Fibroblast of peridontal ligament (primary cell): Measurements from ENCODE around the gene LCOR.
"Not testable (repeated sequence)": the region's sequence is repeated elsewhere in the genome, so short reads cannot be mapped to it uniquely, and the experiment has no call there.

Experiments used
- DNase-seq: peaks from one replicate; pipeline ENCODE4 v3.0.0-alpha.2; 2010; ENCODE audit errors: extremely low read depth

Gene LCOR

DNA sequence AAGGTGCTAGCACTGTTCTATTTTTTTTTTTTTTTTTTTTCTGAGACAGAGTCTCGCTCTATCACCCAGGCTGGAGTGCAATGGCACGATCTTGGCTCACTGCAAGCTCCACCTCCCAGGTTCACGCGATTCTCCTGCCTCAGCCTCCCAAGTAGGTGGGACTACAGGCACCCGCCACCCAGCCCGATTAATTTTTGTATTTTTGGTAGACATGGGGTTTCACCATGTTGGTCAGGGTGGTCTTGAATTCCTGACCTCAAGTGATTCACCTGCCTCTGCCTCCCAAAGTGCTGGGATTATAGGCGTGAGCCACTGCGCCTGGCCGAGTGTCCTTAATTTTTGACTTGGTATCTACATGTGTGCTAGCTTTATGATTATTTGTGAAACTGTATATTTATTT, 201.7 kb downstream of the LCOR start:
- DNase-seq = not testable (repeated sequence)

- DNase-seq = no peak
Observed at GRCh38 chr10:97034301-97034700, 202.2 kb downstream of the LCOR start.

DNA sequence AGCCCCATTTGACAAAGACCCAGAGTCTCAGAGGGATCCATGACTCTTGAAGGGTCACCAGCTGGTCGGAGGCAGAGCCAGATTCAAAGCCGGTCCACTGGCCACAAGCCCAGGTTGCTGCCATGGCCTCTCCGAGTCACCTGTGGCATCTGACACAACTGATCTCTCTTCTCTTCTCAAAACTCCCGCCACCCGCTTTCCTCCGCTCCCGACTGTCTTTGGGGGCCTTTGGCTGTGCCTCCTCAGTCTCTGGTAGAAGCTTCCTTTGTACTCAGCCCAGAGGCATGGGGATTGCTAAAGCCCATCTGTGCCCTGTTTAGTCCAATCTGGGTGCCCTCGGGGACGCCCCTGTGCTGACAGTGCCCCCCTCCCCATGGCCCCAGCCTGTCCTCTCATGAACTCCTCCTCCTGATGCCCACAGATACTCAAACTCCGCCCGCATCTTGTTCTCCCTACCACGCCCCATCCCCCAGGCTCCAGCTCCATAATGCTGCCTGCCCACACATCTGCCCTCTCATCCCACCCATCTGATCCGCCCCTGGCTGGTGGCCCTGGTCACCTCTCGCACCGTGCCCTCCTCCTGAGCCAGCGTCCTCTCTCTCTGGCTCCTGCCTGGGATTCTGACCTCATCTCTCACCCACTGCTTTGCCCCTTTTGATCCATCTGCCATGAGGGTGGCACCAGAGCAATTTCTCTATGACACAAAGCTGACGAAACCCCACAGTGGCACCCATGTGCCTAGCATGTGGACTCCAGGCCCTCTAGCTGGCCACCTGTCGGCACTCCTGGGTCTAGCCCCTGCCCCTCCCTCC, 203.1 kb downstream of the LCOR start:
- no peak for DNase-seq

DNA sequence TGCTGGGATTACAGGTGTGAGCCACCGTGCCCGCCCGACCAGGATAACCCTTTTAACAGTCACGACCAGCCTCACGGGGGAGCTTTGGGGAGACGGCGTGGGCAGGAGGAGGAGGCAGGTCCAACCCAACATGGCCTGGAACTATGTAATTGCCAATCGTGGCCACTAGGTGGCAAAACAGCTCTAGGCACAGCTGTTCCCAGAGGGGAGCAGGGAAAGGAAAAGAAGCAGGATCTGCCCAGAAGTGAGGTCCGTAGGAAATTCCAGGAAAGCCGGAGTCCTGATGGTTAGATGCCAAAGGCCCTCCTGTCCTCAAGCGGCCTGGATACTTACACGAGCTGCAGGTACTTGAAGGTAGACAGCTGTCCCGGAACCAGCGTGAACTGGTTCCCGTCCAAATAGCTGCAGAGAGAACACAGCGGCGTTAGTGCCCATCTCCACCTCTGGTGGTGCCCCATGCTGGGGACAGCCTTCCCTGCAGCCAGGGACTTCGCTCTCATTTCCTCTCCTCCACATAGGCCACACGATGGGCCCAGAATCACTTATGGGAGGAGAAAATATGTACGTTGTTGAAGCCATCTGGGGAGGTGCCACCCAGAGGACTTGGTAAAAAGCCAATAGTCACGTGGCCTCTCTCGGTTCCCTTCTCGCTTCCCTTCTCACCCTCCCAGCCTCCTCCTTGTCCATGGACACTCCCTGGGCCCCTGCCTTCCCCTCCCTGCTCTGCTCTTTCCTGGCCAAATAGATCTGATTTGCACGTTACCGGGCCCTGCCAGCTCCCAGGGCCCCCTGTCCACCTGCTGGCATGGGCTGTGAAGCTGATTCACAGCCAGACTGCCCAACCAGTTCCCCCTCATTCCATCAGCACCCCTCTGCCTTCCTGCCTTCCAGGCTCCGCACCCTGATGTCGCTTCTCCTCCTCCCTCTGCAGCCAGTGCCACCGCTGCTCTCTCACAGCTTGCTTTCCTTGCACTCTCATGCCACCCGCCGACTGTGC, 205.6 kb downstream of the LCOR start:
- peak; percentile 74 for DNase-seq

- DNase-seq = no peak
Observed at GRCh38 chr10:97038688-97039087, 206.6 kb downstream of the LCOR start.

DNA sequence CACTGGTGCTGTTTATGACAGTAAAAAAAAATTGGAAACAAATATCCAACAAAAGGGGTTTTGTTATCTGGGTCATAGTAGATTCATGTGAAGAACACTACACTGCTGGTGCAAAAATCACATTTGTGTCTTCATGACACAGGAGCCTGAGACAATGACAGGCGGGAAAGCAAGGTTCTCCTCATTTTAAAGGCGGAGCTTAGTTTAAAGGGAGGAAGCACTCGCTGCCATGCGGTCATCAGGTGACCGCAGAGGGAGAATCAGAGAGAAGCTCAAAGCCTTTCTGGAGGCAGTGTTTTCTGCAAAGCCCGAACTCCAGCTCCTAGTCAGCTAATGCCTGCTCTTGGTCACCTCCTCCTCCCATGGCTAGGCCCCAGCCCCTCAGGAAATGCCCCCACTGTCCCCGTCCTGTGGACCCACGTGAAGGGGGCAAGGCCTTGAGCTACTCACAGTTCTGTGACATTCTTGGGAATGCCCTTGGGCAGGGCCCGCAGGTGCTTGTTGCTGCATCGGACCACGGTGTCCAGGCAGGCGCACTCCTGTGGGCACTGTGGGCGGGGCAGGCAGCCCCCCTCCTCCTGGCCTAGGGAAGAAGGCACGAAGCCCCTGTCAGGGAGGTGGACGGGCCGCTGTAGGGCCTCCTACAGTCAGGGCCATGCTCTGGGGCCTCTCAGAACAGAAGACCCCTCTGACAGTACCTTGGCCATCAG, 207.6 kb downstream of the LCOR start:
- no peak for DNase-seq

- no peak for DNase-seq
Observed at GRCh38 chr10:97040248-97040584, 208.1 kb downstream of the LCOR start.

GRCh38 chr10:97040706-97041105, 208.6 kb downstream of the LCOR start:
- no peak for DNase-seq

DNA sequence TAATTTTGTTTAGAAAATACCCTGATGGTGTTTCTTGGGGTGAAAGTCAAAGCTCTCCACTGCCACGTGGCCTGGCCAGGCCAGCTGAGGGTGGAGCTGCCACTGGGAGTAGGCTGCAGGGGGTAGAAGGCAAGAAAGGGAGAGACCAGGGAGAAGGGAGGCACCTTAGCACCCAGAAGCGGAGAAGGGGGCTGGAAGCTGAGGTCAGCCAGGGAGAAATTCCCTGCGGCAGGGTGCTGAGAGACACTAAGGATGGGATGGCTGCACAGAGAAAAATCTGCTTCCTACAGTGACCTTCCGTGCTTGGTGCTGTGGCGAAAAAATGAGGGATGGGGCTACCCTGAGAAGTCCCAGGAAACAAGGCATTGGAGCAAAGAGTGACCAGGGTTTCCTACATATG, 210.0 kb downstream of the LCOR start:
- DNase-seq = no peak

- DNase-seq = no peak
Observed at GRCh38 chr10:97042716-97043562, 210.8 kb downstream of the LCOR start.

DNA sequence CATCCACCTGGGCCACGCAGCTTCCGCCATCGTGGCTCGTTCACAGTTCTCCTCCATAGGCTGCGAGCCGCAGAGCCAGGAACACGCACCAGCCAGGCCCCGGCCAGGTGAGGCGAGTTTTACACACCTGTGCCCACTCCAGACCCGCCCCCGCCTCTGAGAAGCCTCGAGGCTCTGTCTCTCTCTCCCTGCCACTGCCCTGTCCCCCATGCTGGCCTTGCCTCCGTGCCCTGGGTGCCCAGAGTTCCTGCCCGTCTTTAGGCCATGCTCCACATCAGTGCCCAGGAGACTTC, 211.4 kb downstream of the LCOR start:
- no peak for DNase-seq
